Lower leg skin (tissue), 3 donors: Measurements from ENCODE around the gene MUL1.

Experiments
- POLR2A ChIP-seq, 2 donors: fragments of 450-650 bp; IDR thresholded peaks; one replicate each; pipeline ENCODE4 v1.6.1; 2016 to 2017; ENCODE audit warnings: antibody characterized with exemption in 2 of 2, mild to moderate bottlenecking in 1 of 2, moderate library complexity in 1 of 2
- TF ChIP-seq, protein P1 (sequence below), 3 donors: fragments of 450-650 bp; IDR thresholded peaks; one replicate each; pipeline ENCODE4 v1.5.1; 2016; ENCODE audit warnings: antibody characterized with exemption in 3 of 3, mild to moderate bottlenecking in 3 of 3, moderate library complexity in 2 of 3

DNA sequence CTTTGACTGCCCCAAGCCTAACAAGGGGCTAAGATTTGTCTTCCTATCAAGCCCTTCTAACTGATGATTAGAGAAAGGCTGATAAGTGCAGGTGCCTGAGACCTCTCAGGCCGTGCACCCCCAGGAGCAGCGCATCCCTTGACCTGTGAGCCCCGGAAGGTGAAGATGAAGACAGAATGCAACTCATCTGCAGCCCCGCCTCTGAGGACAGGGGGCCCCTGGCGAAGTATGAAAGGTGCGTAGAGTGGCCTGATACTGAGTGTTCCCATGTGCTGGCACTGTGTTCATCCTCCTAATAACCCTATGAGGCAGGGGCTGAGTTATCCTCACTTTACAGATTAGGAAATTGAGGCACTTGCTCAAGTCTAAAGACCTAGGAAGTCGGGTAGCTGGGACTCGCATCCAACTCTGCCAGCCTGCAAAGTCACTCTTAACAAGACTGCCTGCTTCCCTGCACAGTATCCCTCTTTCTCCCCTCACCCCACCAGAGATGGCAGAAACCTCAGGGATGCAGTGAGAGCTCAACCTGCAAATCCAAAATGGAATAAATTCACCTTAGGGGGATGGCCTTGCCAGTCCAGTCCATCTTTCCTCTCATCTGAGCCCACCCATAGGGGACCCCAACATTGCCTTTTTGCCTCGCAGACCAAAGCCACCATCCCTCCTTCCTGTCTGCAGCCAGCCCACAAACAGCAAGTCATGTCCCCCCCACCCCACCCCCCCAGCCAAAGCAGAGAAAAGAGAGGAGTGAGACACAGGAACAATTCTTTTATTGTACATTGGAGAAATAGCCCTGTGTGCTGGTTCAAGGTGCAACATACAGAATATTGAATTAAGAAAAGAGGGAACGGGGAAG is 26.1 kb downstream of the MUL1 start:
- TF ChIP-seq, protein P1, sequence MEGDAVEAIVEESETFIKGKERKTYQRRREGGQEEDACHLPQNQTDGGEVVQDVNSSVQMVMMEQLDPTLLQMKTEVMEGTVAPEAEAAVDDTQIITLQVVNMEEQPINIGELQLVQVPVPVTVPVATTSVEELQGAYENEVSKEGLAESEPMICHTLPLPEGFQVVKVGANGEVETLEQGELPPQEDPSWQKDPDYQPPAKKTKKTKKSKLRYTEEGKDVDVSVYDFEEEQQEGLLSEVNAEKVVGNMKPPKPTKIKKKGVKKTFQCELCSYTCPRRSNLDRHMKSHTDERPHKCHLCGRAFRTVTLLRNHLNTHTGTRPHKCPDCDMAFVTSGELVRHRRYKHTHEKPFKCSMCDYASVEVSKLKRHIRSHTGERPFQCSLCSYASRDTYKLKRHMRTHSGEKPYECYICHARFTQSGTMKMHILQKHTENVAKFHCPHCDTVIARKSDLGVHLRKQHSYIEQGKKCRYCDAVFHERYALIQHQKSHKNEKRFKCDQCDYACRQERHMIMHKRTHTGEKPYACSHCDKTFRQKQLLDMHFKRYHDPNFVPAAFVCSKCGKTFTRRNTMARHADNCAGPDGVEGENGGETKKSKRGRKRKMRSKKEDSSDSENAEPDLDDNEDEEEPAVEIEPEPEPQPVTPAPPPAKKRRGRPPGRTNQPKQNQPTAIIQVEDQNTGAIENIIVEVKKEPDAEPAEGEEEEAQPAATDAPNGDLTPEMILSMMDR (IDR thresholded peaks at IDR 0.05) = no peak
- no peak for TF ChIP-seq POLR2A (IDR thresholded peaks at IDR 0.05)
